RKO (cell line): ENCODE results near the gene NUBPL.

Experiments used
- DNase-seq: peaks from one replicate; pipeline ENCODE4 v3.0.0-alpha.2; 2016; ENCODE audit warnings: low spot score

The NUBPL gene, protein sequence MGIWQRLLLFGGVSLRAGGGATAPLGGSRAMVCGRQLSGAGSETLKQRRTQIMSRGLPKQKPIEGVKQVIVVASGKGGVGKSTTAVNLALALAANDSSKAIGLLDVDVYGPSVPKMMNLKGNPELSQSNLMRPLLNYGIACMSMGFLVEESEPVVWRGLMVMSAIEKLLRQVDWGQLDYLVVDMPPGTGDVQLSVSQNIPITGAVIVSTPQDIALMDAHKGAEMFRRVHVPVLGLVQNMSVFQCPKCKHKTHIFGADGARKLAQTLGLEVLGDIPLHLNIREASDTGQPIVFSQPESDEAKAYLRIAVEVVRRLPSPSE

DNA sequence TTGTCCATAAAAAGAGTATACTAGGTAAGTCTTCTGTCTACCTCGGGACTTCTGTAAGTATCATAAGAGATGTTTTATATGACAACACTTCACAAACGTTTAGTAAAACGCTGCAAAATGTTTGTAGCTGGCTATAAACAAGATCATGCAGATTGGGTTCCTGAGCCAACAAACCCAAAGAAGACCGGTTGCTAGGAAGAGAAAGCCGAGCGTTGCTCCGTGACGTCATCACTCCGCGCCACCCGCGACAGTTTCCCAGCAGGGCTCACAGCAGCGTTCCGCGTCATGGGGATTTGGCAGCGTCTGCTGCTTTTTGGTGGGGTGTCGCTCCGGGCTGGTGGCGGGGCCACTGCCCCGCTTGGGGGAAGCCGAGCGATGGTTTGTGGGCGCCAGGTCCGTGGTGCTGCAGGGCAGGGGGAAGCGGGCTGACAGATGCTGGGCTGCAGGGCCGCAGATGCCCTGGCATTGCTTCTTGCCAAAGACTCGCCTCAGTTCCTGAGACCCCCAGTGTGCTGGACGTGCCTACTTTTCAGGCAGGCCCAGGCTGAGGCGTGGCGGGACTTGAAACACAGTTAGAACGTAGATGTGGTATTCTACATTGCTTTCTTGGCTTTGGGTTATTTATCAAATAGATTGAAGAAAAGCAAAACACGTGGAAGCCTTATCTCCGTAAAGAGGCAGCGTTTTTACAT lies at the start of gene NUBPL:
Gene NUBPL, plus strand, starts transcription at position 250 of the 692 bp plus-strand sequence. Its CDS starts 36 bp downstream, at position 286.
- peak; percentile 94 for DNase-seq

DNA sequence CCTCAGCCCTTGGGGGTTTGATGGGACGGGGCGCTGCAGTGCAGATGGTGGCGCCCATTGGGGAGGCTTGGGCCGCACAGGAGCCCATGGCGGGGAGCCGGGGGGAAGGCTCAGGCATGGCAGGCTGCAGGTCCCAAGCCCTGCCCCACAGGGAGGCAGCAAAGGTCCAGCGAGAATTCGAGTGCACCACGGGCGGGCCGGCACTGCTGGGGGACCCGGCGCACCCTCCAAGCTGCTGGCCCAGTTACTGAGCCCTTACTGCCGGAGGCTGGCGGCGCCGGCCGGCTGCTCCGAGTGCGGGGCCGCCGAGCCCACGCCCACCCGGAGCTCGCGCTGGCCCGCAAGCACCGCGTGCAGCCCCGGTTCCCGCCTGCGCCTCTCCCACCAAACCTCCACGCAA lies 34.1 kb upstream of the NUBPL start:
- no peak for DNase-seq

DNA sequence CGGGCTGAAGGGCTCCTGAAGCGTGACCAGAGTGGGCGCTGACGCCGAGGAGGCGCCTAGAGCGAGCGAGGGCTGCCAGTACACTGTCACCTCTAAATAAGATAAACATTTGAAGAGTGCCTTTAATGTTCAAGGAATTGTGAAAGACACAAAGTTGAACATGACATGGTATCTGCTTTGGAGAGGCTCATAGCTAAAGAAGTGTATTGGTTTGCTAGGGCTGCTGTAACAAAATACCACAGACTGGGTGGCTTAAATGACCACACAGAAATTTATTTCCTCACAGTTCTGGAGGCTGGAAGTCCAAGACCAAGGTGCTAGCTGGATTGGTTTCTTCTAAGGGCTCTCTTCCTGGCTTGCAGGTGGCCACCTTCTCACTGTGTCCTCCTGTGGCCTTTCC lies 33.7 kb upstream of the NUBPL start:
- DNase-seq: no peak

DNA sequence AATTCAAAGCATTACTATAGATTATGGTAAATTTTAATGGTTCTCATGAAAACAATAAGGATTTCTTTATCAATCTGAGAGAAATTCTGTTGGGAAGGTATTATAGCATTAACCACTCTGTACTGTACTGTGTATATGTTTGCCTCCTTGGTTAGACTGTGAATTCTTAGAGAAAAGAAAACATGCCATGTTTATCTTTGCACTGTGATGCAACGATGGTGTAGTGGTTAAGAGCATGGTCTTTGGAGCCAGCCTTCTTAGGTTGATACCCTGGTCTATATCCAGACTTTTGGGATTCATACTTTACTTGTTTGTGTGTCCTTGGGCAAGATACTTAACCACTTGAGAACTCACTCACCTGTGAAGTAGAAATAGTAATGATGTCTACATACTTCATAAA lies 32.2 kb upstream of the NUBPL start:
- DNase-seq: no peak

DNA sequence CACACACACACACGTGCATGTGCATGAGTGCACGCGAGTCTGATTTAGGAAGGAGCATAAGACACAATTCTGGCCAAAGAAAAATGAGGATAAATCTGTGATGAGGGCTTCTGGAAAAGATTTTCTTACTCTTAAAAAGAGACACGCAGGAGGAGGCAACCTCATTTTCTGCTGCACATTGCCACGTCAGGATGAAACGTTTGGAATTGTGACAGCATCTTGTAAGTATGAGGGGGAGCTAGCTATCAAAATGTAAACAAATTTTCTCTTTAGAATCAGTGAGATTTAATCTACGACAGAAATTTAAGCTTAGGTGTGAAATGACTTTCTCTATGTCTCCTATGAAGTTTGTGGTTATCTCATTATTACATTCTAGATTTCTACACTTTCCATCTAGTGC lies 31.1 kb upstream of the NUBPL start:
- no peak for DNase-seq

DNA sequence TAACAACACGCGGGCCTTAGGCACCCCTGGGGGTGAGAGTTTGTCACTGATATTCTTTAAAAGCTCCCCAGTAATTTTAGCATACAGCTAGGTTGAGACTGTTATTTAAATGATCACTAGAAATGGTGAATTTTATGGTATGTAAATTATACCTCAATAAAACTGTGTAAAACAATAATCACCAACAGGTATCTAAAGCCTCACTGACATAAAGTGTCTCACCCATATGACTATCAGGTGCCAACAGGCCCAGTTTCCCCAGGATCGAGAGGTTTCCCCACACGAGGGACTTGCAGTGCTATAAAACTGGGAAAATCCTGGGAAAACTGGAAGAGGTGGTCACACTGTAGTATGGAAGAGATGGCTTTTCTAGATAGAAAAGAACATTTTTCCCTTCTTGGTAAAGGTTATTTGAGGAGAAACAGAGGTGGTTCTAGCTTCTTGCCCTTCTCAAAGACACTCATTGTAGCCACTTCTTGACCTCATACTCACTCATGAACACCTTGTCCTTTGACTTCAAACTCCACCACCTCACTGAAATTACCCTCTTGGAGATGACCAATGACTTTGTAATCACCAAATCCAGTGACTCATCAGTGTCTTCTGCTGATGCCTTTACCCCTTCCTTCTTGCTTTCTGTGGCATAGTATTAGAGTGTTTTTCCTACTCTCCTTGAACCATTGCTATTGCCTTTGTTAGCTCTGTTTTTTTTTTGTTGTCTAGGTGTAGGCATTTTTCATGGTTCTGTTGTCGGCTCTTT lies 24.8 kb upstream of the NUBPL start:
- DNase-seq: peak; percentile 47

DNA sequence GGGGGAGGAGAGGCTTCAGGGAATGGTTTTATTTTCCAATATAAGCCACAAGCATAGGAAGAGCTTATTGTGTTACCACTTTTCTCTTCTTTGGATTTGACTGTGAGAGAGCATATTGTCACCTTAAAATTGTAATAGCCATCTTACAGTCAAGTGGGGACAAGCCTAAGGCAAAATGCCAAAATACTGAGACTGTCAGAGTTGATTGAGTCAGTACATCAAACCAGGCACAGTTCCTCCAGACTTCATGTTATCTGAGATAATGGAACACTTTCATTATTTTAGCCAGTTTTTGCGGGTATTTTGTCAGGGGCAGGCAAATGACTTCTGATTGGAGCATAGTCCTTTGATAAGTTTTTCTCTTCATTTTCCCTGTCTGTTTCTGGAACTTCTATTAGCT lies 19.5 kb upstream of the NUBPL start:
- no peak for DNase-seq

DNA sequence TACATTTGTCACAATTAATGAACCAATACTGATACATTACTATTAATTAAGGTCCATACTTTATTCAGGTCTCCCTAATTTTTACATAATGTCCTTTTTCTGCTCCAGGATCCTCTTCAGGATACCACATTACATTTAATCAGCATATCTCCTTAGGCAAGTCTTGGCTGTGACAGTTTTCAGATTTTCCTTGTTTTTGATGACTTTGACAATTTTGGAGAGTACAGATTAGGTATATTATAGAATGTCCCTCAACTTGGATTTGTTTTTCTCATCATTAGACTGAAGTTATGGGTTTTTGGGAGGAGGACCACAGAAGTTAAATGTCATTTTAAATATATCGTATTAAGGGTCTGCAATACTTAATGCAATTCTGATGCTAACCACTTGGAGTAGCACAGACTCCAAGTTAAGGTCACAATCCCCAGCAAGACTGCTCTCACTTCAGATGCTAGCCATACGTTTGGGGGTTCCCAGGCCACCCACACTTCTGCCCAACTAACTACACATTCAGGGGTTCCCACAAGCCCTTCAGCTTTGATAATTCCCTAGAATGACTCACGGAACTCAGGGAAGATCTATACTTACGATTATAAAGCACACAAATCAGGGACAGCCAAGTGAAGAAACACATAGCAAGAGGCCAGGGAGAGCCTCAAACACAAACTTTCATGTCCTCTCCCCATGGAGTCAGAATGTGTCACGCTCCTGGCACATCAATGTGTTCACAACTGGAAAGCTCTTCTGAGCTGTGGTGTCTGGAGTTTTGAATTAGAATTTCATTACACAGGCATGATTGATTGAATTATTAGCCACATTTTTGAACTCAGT lies 17.0 kb upstream of the NUBPL start:
- peak; percentile 51 for DNase-seq

DNA sequence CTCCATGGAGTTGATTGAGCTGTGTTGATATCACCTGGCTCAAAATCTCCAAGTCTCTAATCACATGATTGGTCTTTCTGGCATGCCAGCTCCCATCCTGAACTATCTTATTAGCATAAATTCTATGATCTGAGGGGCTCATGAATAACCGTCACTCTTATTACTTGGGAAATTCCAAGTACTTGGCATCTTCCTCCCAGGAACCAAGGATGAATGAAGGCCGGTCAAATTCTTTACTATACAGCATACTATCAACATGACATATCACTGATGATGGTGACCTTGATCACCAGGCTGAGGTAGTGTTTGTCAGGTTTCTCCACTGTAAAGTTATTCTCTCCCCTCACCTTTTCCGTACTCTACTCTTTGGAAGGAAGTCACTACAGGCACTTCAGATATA lies 16.4 kb upstream of the NUBPL start:
- DNase-seq: no peak

DNA sequence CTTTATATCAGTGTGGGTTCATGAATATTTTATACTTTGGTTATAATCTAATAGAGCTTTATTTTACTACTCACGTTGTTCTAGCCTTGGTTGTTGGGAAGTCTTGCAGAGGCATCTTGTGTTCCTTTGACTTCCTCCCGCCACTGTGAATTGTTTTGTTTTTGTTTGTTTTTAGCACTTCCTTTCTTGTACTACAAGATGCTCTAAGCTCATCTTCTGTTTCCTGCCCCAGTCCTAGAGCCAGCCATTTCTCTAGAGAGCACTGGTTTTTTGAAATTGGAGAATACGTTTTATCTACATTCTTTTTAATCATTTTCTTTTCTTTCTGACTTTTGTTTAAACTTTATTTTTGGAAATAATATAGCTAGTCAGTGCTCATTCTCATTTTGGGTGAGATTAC lies 15.9 kb upstream of the NUBPL start:
- no peak for DNase-seq

DNA sequence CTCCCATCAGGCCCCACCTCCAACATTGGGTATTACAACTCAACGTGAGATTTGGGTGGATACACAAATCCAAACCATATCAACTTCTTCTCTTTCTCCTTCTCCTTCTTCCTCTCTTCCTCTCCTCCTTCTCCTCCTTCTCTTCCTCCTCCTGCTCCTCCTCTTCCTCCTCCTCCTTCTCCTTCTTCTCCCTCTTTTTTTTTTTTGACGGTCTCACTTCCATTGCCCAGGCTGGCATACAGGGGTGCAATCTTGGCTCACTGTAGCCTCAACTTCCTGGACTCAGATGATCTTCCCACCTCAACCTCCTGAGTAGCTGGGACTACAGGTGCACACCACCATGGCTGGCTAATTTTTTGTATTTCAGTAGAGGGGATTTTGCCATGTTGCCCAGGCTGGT lies 11.4 kb upstream of the NUBPL start:
- no peak for DNase-seq

DNA sequence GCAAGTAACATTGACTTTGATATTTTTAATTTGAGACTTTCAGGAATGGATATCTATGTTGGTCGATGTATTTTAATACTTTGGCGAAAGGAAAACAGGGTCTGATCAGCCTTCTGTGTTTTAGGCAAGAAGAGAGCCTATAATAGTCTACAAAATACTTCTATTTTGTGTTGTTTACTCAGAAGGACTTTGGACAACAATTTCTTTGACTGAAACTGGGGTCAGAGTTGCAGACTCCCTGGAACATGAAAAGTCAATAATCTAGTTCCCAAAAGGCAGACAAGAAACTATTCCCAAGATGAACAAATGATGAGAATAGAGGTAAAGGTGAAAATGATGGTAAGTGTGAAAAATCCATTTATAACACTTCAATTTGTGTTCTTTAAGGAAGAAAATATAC lies 10.6 kb upstream of the NUBPL start:
- no peak for DNase-seq

DNA sequence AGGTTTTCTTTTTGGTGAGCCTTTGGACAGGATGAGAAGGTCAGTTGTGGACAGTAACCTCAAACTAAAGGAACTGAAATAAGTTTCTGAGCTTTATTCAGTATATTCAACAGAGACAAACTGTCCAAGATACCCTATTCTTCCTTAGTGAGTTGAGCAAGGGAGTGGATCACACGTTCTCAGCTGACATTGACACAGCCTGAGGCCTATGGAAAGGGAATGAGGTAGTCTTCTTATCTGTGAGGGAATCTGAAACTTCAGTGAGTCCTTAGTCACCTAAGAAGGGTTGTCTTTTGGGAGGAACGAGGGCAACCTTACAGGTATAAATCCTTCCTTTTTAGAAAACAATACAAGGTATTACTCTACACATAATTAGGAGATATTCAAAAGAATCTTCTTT lies 5.0 kb upstream of the NUBPL start:
- no peak for DNase-seq

DNA sequence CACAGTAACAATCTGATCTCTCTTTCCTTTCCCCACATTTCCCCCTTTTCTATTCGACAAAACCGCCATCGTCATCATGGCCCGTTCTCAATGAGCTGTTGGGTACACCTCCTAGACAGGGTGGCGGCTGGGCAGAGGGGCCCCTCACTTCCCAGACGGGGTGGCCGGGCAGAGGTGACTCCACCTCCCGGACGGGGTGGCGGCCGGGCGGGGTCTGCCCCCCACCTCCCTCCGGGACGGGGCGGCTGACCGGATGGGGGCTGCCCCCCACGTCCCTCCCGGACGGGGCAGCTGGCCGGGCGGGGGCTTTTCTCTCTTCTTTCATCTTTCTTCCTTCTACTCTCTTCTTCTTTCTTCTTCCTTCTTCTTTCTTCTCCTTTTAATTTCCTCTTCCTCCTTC lies 1.3 kb upstream of the NUBPL start:
- DNase-seq: no peak

DNA sequence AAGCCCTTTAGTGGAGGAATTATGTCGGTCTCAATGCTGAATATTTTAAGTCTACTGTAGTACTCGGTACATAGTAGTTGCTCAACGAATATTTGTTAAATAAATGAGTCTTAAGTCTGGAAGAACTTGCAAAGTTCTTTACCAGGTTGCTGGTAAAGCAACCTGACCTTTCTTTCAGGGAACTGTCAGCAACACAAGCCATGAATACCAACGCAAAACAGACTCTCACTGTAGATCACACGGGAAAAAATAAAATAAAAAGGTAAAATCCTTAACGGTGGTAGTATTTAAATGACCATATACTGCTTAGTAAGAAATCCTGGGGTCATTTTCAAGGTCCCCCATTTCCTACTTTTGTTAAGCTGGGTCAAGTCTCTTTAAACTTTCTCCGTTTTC lies 447 bp upstream of the NUBPL start:
- no peak for DNase-seq

DNA sequence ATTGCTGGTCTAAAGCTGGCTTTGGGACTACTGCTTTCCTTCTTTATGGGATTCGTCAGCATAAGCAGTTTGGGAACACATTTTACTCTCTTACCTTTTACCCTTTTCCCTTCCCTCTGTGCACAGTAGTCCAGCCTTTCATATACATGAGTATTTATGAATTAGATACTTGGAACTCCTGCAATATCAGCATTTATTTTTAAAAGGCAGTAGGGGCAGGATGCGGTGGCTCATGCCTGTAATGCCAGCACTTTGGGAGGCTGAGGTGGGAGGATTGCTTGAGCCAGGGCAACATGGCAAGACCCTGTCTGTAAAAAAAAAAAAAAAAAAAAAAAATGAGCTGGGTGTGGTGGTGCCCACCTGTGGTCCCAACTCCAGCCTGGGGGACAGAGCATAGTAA lies 3.0 kb downstream of the NUBPL start:
- DNase-seq: no peak

DNA sequence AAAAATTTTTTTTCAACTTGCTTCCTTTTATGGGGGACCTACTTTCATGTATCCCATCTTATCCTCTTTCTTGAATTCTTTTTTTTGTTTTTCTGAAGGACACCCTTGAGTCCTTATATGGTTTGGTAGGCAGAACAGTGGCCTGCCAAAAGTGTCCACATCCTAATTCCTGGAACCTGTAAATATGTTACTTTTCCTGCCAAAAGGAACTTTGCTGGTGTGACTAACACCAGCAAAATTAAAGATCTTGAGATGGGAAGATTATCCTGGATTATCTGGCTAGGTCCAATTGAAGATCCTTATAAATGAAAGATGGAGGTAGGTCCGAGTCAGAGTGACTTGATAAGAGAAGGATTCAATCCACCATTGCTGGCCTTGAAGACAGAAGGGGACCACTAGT lies 5.3 kb downstream of the NUBPL start:
- no peak for DNase-seq

DNA sequence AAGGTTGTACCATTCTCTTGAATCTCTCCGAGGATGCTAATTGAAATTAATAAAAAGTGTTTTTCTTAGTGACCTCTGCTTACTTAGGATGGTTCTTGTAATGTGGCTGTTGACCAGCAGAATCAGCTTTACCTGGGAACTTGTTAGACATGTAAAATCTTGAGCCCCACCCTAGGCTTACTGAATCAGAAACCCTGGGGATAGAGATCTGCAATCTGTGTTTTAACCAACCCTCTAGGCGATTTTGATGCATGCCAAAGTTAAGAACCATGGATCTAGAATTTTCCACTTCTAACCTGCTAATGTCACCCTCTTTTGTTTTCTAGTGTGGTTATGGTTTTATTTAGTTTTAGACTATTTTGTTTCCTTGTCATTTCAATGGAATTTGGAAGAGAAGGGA lies 6.5 kb downstream of the NUBPL start:
- DNase-seq: no peak

DNA sequence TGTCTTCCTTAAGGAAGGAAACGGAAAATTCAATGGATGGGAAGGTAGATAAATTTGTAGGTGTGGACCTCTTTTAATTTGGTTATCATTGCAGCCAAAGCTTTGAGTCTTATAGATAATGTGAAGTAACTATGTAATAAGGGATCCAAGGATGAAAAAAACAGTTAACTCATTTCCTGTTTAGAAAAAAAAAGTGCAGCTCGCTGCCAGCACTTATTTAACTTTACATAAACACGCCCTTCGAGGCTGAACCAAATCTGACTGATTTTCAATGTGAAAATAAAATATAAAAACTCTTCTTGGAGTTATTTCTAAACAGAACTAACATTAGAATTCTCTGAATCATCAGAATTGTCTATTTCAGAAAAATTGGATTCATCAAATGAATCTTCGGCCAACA lies 7.0 kb downstream of the NUBPL start:
- DNase-seq: no peak

DNA sequence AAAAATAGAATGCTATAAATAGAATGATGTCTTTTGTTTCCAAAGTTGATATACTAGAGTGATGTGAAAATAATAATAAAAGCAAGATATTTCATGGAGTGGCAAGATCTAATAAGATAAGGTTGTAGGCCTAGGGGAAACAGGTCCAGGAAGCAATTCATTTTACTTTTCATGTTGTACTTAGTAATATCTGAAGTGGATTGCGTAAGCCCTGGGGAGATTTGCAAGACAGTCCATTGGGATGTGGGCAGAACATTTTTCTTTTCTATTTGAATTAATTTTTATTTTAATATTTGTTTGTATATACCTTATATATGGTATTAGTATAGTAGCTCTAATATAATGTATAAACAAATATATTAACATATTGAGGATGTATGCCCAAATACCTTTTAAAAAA lies 7.5 kb downstream of the NUBPL start:
- DNase-seq: no peak

DNA sequence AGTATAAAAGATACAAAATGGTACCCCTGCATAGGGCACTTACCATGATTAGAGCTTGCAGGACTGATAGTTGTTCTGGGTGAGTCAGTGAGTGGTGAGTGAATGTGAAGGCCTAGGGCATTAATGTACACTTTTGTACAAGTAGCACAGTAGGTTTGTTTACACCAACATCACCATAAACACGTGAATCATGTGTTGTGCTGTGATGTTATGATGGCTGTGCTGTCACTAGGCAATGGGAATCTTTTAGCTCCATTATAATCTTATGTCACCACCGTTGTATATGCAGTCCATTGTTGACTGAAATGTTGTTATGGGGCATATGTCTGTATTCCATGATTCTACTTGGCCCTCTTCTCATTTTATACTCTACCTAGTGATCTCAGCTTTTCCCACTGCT lies 11.8 kb downstream of the NUBPL start:
- DNase-seq: peak; percentile 36

DNA sequence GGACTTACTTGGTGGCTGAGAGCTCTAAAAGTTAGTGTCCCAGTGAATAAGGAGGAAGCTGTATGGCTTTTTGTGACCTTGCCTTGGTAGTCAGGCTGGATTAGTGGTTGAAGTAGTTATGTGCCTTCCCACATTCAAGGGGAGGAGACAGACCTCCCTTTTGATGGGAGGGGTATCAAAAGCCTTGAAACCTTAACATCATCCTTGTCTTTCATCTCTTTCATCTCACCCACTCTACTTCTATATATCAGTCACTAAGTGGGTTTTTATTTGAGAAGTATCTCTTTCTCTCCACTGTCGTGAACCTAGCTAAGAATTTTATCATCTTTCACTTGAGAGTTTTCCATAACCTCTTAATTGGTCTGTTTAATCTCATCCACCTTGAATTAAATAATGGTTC lies 15.7 kb downstream of the NUBPL start:
- no peak for DNase-seq
